ENCODE measurements around the gene DNAJC5. TPM values are rescaled to one million over a fixed set of nuclear protein-coding genes. Genes with fewer than 3 reads are reported as not detected.

Gene DNAJC5
- total RNA-seq, 1 experiment from 2014 or later: 28.5 TPM

GRCh38 chr20:63978319-63979228, 83.6 kb downstream of the DNAJC5 start (continued):
- TF ChIP-seq, protein P1, sequence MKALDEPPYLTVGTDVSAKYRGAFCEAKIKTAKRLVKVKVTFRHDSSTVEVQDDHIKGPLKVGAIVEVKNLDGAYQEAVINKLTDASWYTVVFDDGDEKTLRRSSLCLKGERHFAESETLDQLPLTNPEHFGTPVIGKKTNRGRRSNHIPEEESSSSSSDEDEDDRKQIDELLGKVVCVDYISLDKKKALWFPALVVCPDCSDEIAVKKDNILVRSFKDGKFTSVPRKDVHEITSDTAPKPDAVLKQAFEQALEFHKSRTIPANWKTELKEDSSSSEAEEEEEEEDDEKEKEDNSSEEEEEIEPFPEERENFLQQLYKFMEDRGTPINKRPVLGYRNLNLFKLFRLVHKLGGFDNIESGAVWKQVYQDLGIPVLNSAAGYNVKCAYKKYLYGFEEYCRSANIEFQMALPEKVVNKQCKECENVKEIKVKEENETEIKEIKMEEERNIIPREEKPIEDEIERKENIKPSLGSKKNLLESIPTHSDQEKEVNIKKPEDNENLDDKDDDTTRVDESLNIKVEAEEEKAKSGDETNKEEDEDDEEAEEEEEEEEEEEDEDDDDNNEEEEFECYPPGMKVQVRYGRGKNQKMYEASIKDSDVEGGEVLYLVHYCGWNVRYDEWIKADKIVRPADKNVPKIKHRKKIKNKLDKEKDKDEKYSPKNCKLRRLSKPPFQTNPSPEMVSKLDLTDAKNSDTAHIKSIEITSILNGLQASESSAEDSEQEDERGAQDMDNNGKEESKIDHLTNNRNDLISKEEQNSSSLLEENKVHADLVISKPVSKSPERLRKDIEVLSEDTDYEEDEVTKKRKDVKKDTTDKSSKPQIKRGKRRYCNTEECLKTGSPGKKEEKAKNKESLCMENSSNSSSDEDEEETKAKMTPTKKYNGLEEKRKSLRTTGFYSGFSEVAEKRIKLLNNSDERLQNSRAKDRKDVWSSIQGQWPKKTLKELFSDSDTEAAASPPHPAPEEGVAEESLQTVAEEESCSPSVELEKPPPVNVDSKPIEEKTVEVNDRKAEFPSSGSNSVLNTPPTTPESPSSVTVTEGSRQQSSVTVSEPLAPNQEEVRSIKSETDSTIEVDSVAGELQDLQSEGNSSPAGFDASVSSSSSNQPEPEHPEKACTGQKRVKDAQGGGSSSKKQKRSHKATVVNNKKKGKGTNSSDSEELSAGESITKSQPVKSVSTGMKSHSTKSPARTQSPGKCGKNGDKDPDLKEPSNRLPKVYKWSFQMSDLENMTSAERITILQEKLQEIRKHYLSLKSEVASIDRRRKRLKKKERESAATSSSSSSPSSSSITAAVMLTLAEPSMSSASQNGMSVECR (CRISPR knock-in tag; IDR thresholded peaks at IDR 0.05; ENCODE audit: borderline replicate concordance): peak; percentile 59; the same call in 1 of the 2 replicates
- TF ChIP-seq NR1H2 (CRISPR knock-in tag; IDR thresholded peaks at IDR 0.05): no peak
- no peak for TF ChIP-seq TCF7 (CRISPR knock-in tag; IDR thresholded peaks at IDR 0.05; ENCODE audit: low read depth)
- TF ChIP-seq SMAD4 (CRISPR knock-in tag; IDR thresholded peaks at IDR 0.05): no peak
- TF ChIP-seq CDX4 (CRISPR knock-in tag; IDR thresholded peaks at IDR 0.05; ENCODE audit: borderline replicate concordance): no peak
- TF ChIP-seq AFF4 (CRISPR knock-in tag; IDR thresholded peaks at IDR 0.05; ENCODE audit: borderline replicate concordance): no peak
- TF ChIP-seq ELF4 (CRISPR knock-in tag; IDR thresholded peaks at IDR 0.05; ENCODE audit: low read depth): no peak
- peak; percentile 45; the same call in 1 of the 2 replicates for TF ChIP-seq USF1 (CRISPR knock-in tag; IDR thresholded peaks at IDR 0.05)
- no peak; the same call in none of the 2 replicates for TF ChIP-seq ESRRA (CRISPR knock-in tag; IDR thresholded peaks at IDR 0.05; ENCODE audit: borderline replicate concordance)
- TF ChIP-seq, protein P2, sequence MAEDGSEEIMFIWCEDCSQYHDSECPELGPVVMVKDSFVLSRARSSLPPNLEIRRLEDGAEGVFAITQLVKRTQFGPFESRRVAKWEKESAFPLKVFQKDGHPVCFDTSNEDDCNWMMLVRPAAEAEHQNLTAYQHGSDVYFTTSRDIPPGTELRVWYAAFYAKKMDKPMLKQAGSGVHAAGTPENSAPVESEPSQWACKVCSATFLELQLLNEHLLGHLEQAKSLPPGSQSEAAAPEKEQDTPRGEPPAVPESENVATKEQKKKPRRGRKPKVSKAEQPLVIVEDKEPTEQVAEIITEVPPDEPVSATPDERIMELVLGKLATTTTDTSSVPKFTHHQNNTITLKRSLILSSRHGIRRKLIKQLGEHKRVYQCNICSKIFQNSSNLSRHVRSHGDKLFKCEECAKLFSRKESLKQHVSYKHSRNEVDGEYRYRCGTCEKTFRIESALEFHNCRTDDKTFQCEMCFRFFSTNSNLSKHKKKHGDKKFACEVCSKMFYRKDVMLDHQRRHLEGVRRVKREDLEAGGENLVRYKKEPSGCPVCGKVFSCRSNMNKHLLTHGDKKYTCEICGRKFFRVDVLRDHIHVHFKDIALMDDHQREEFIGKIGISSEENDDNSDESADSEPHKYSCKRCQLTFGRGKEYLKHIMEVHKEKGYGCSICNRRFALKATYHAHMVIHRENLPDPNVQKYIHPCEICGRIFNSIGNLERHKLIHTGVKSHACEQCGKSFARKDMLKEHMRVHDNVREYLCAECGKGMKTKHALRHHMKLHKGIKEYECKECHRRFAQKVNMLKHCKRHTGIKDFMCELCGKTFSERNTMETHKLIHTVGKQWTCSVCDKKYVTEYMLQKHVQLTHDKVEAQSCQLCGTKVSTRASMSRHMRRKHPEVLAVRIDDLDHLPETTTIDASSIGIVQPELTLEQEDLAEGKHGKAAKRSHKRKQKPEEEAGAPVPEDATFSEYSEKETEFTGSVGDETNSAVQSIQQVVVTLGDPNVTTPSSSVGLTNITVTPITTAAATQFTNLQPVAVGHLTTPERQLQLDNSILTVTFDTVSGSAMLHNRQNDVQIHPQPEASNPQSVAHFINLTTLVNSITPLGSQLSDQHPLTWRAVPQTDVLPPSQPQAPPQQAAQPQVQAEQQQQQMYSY (CRISPR knock-in tag; IDR thresholded peaks at IDR 0.05): no peak
- no peak for TF ChIP-seq ZNF532 (CRISPR knock-in tag; IDR thresholded peaks at IDR 0.05; ENCODE audit: borderline replicate concordance)
- TF ChIP-seq CBFB (CRISPR knock-in tag; IDR thresholded peaks at IDR 0.05; ENCODE audit: low read depth): no peak
- no peak for TF ChIP-seq ZNF396 (CRISPR knock-in tag; IDR thresholded peaks at IDR 0.05; ENCODE audit: borderline replicate concordance)
- TF ChIP-seq GRHL2 (CRISPR knock-in tag; IDR thresholded peaks at IDR 0.05; ENCODE audit: insufficient replicate concordance, severe bottlenecking): no peak
